Measurements from ENCODE around the gene ANKRD13A.

Gene ANKRD13A

GRCh38 chr12:109962398-109962797 lies 36.8 kb upstream of the ANKRD13A start:
- no peaks in the 10 kb centered on the region for H3K27me3 ChIP-seq (ENCODE audit: insufficient read depth, low read length)
- no peak overlapping the region for H3K27ac ChIP-seq (ENCODE audit: low read depth, low read length)
- WGBS = 81% methylated on average over 3 of the region's 3 CpGs
- H3K36me3 ChIP-seq (ENCODE audit: insufficient read depth, low read length) = peaks cover 60% of the 10 kb centered on the region
- H3K9ac ChIP-seq (ENCODE audit: low read depth, low read length) = no peak overlapping the region
- no peak overlapping the region for H3K4me3 ChIP-seq (ENCODE audit: low read length)
- H3K4me1 ChIP-seq (ENCODE audit: insufficient read depth, low read length) = no peaks in the 10 kb centered on the region
- no peaks in the 10 kb centered on the region for H3K9me3 ChIP-seq (ENCODE audit: insufficient read depth, low read depth, low read length)

DNA sequence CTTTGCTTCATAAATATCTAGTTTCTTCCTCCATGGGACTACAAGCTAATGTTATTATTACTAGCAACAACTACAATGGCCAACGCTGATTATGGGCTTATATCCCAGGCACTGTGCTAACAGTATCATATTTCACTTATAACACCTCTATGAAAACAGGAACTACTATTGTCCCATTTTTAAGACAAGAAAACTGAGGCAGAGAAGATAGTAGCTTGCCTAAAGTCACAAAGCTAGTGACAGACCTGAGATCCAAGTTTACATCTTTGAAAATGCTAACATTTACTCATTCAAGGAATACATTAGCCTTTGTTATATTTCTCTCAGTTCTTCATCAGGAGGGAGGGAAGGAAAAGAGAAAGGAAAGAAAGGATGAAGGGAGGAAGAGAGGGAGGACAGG lies 35.9 kb upstream of the ANKRD13A start:
- Histone ChIP-seq H3K27me3 (ENCODE audit: insufficient read depth, low read length) (no peaks in the 10 kb centered on the region), H3K36me3 (ENCODE audit: insufficient read depth, low read length) (peaks cover 60% of the 10 kb centered on the region), H3K4me1 (ENCODE audit: insufficient read depth, low read length) (no peaks in the 10 kb centered on the region), H3K9ac (ENCODE audit: low read depth, low read length) (no peak overlapping the region), H3K4me3 (ENCODE audit: low read length) (no peak overlapping the region), H3K27ac (ENCODE audit: low read depth, low read length) (no peak overlapping the region), H3K9me3 (ENCODE audit: insufficient read depth, low read depth, low read length) (no peaks in the 10 kb centered on the region)
- WGBS = 95% methylated on average over 1 of the region's 1 CpG

DNA sequence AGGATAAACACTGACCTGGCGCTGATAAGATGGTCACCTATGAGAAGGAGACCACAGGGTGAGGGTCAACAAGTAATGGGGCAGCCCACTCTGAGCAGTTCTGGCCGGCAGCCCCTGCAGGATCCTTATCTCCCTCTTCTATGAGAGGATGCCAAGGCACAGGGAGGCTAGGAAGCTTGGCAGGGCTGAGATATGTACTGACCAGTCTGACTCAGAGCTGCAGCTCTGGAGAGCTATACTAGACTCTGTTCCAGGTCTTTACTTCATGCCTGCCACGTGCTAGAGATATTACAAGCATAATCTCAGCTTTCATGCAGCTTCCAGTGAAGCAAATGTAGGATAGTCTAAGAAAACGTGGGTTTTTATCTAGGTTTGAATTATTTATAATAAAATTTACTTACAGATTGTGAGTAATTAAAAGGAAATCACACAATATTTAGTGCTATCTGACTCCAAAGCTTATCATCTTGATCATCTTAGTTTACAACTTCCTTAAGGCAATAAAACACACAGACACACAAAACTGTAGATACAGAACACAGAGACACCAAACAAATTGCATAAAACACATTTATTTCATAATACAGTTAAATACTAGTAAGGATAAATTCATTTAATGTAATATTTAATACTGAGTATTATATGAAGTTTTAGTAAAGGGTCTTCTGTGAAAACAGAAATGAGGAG lies 35.3 kb upstream of the ANKRD13A start:
- Histone ChIP-seq H3K9me3 (ENCODE audit: insufficient read depth, low read depth, low read length) (no peaks in the 10 kb centered on the region), H3K4me3 (ENCODE audit: low read length) (no peak overlapping the region), H3K9ac (ENCODE audit: low read depth, low read length) (no peak overlapping the region), H3K27ac (ENCODE audit: low read depth, low read length) (no peak overlapping the region), H3K36me3 (ENCODE audit: insufficient read depth, low read length) (peaks cover 57% of the 10 kb centered on the region), H3K4me1 (ENCODE audit: insufficient read depth, low read length) (no peaks in the 10 kb centered on the region), H3K27me3 (ENCODE audit: insufficient read depth, low read length) (no peaks in the 10 kb centered on the region)
- 84% methylated on average over 3 of the region's 4 CpGs for WGBS

- Histone ChIP-seq H3K9me3 (ENCODE audit: insufficient read depth, low read depth, low read length) (no peaks in the 10 kb centered on the region), H3K4me1 (ENCODE audit: insufficient read depth, low read length) (no peaks in the 10 kb centered on the region), H3K9ac (ENCODE audit: low read depth, low read length) (no peak overlapping the region), H3K27ac (ENCODE audit: low read depth, low read length) (no peak overlapping the region), H3K4me3 (ENCODE audit: low read length) (no peak overlapping the region), H3K27me3 (ENCODE audit: insufficient read depth, low read length) (no peaks in the 10 kb centered on the region), H3K36me3 (ENCODE audit: insufficient read depth, low read length) (peaks cover 43% of the 10 kb centered on the region)
- 96% methylated on average over 3 of the region's 4 CpGs for WGBS
Observed at GRCh38 chr12:109966546-109966945, 32.7 kb upstream of the ANKRD13A start.

GRCh38 chr12:109967383-109968031 lies 31.7 kb upstream of the ANKRD13A start:
- 87% methylated on average over 8 of the region's 8 CpGs for WGBS

DNA sequence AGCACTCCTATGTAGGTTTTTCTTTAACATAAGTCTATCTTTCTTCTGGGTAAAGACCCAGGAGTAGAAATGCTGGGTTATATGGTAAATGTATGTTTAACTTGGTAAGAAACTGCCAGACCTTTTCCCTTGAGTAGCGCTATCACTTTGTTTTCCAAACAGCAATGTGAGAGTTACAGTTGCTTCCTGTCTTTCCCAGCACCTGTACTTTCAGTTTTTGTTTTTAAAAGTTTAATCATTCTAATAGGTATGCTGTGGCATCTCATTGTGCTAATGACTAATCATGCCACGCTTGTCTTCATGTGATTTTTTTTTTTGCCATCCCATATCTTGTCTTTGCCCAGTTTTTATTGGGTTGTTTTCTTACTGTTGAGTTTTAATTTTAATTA lies 31.2 kb upstream of the ANKRD13A start:
- WGBS = 94% methylated on average over 2 of the region's 2 CpGs
- Histone ChIP-seq H3K4me3 (ENCODE audit: low read length) (no peak overlapping the region), H3K9me3 (ENCODE audit: insufficient read depth, low read depth, low read length) (no peaks in the 10 kb centered on the region), H3K27ac (ENCODE audit: low read depth, low read length) (no peak overlapping the region), H3K4me1 (ENCODE audit: insufficient read depth, low read length) (no peaks in the 10 kb centered on the region), H3K36me3 (ENCODE audit: insufficient read depth, low read length) (peaks cover 51% of the 10 kb centered on the region), H3K9ac (ENCODE audit: low read depth, low read length) (no peak overlapping the region), H3K27me3 (ENCODE audit: insufficient read depth, low read length) (no peaks in the 10 kb centered on the region)

More at GRCh38 chr12:109967383-109968031, 31.7 kb upstream of the ANKRD13A start:
- no peak overlapping the region for H3K9ac ChIP-seq (ENCODE audit: low read depth, low read length)
- H3K9me3 ChIP-seq (ENCODE audit: insufficient read depth, low read depth, low read length) = no peaks in the 10 kb centered on the region
- H3K4me3 ChIP-seq (ENCODE audit: low read length) = no peak overlapping the region
- H3K4me1 ChIP-seq (ENCODE audit: insufficient read depth, low read length) = no peaks in the 10 kb centered on the region
- H3K36me3 ChIP-seq (ENCODE audit: insufficient read depth, low read length) = peaks cover 47% of the 10 kb centered on the region
- H3K27me3 ChIP-seq (ENCODE audit: insufficient read depth, low read length) = no peaks in the 10 kb centered on the region
- no peak overlapping the region for H3K27ac ChIP-seq (ENCODE audit: low read depth, low read length)

- Histone ChIP-seq H3K4me3 (ENCODE audit: low read length) (no peak overlapping the region), H3K36me3 (ENCODE audit: insufficient read depth, low read length) (peaks cover 44% of the 10 kb centered on the region), H3K4me1 (ENCODE audit: insufficient read depth, low read length) (no peaks in the 10 kb centered on the region), H3K9ac (ENCODE audit: low read depth, low read length) (no peak overlapping the region), H3K27me3 (ENCODE audit: insufficient read depth, low read length) (no peaks in the 10 kb centered on the region), H3K27ac (ENCODE audit: low read depth, low read length) (no peak overlapping the region), H3K9me3 (ENCODE audit: insufficient read depth, low read depth, low read length) (no peaks in the 10 kb centered on the region)
- WGBS = 97% methylated on average over 8 of the region's 8 CpGs
Observed at GRCh38 chr12:109968801-109969200, 30.4 kb upstream of the ANKRD13A start.

- WGBS = 91% methylated on average over 3 of the region's 4 CpGs
- no peaks in the 10 kb centered on the region for H3K9me3 ChIP-seq (ENCODE audit: insufficient read depth, low read depth, low read length)
- H3K4me1 ChIP-seq (ENCODE audit: insufficient read depth, low read length) = no peaks in the 10 kb centered on the region
- no peak overlapping the region for H3K9ac ChIP-seq (ENCODE audit: low read depth, low read length)
- no peak overlapping the region for H3K27ac ChIP-seq (ENCODE audit: low read depth, low read length)
- H3K4me3 ChIP-seq (ENCODE audit: low read length) = no peak overlapping the region
- H3K27me3 ChIP-seq (ENCODE audit: insufficient read depth, low read length) = no peaks in the 10 kb centered on the region
- peaks cover 36% of the 10 kb centered on the region; the same call in 1 of the 2 replicates for H3K36me3 ChIP-seq (ENCODE audit: insufficient read depth, low read length)
Observed at GRCh38 chr12:109972821-109973220, 26.4 kb upstream of the ANKRD13A start.

GRCh38 chr12:109981311-109981710 lies 17.9 kb upstream of the ANKRD13A start:
- H3K27ac ChIP-seq (ENCODE audit: low read depth, low read length) = no peak overlapping the region
- H3K4me1 ChIP-seq (ENCODE audit: insufficient read depth, low read length) = no peaks in the 10 kb centered on the region
- H3K27me3 ChIP-seq (ENCODE audit: insufficient read depth, low read length) = no peaks in the 10 kb centered on the region
- H3K9ac ChIP-seq (ENCODE audit: low read depth, low read length) = no peak overlapping the region
- H3K4me3 ChIP-seq (ENCODE audit: low read length) = no peak overlapping the region
- WGBS = 95% methylated on average over 5 of the region's 5 CpGs
- H3K9me3 ChIP-seq (ENCODE audit: insufficient read depth, low read depth, low read length) = no peaks in the 10 kb centered on the region
- H3K36me3 ChIP-seq (ENCODE audit: insufficient read depth, low read length) = peaks cover 71% of the 10 kb centered on the region

DNA sequence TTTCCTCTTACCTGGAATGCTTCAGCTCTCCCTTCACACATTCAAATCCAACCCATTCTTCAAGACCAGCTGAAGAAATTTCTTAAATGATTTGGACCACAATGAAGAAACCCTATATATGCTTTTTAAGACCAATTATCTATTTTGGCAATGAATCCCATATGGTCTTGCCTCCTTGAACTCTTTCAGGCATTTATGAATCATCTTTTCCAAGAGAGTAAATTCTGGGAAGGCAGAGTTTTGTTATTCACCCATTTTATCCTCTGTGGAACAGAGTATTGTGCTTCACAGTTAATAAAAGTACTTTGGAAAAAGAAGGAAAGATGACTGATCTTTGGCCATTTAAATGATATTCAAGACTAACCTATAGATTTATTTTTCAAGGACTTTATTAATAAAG lies 17.0 kb upstream of the ANKRD13A start:
- Histone ChIP-seq H3K4me3 (ENCODE audit: low read length) (no peak overlapping the region), H3K27ac (ENCODE audit: low read depth, low read length) (no peak overlapping the region), H3K4me1 (ENCODE audit: insufficient read depth, low read length) (no peaks in the 10 kb centered on the region), H3K27me3 (ENCODE audit: insufficient read depth, low read length) (no peaks in the 10 kb centered on the region), H3K9me3 (ENCODE audit: insufficient read depth, low read depth, low read length) (no peaks in the 10 kb centered on the region), H3K9ac (ENCODE audit: low read depth, low read length) (no peak overlapping the region), H3K36me3 (ENCODE audit: insufficient read depth, low read length) (peaks cover 64% of the 10 kb centered on the region)

GRCh38 chr12:109983432-109984142 lies 15.6 kb upstream of the ANKRD13A start:
- no peak overlapping the region for H3K4me3 ChIP-seq (ENCODE audit: low read length)
- no peak overlapping the region for H3K27ac ChIP-seq (ENCODE audit: low read depth, low read length)
- no peaks in the 10 kb centered on the region for H3K4me1 ChIP-seq (ENCODE audit: insufficient read depth, low read length)

More at GRCh38 chr12:109983432-109984142, 15.6 kb upstream of the ANKRD13A start:
- no peaks in the 10 kb centered on the region for H3K9me3 ChIP-seq (ENCODE audit: insufficient read depth, low read depth, low read length)
- peaks cover 65% of the 10 kb centered on the region for H3K36me3 ChIP-seq (ENCODE audit: insufficient read depth, low read length)
- no peaks in the 10 kb centered on the region for H3K27me3 ChIP-seq (ENCODE audit: insufficient read depth, low read length)
- 93% methylated on average over 8 of the region's 8 CpGs for WGBS
- H3K9ac ChIP-seq (ENCODE audit: low read depth, low read length) = no peak overlapping the region
